Anterior cingulate cortex (tissue), 58 donors: ENCODE data around the gene ACER2.

Experiments
- DNase-seq, 58 donors: peaks; one replicate each; lab custom pipeline; 2025; lab: John Stamatoyannopoulos, UW

Gene ACER2

DNA sequence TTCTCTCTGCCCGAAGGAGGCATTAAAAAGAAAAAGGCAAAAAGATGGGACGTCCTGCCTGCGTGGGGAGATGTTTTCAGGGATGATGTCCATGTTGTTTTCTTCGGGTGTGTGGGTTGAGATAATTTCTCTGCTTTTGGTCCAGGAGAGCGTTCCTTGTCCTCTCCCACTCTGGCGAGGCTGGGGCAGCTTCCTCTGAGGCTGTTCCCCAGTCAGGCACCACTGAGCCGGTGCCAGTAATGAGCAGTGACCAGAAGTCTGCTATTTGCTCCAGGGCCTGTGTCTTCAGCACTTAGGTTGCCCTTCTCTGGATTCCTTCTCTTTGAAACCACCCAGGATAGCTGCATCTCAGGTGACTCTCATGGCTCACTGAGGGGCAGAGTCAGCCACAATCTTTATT, 71.5 kb downstream of the ACER2 start:
- no peak for DNase-seq

DNA sequence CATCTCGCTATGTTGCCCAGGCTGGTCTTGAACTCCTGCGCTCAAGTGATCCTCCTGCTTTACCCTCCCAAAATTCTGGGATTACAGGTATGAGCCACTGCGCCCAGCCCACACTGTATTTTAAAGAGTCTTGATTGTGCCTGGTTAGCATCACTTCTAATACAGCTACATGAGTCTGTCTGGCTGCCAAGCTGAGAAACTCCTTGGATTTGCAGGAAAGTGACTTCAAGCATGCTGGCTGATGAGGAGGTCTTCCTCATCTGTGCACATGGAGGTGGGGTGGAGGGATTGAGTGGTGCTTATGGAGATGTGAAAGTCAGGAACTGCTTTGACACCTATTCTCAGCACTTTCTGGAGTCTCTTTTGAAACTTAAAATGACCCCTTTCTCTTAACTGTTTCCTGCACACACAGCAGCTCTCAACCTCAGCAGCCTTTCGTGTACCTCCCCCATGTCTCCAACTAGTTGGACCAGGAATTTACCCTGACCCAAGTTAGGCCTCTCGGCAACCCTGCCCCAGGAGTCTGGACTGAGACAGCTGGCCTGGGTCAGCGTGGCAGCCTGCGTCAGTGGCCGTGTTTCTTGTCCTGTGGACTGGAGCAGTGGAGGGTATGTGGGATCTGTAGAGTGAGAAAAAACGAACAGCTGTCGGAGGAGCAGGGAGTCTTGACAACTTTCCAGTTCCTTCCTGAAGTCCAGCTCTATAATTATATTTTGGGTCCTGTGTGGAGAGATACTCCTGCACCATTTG, 72.5 kb downstream of the ACER2 start:
- DNase-seq, result peak in 9 of 58 donors; percentile 11 to 58 (median 19)

DNA sequence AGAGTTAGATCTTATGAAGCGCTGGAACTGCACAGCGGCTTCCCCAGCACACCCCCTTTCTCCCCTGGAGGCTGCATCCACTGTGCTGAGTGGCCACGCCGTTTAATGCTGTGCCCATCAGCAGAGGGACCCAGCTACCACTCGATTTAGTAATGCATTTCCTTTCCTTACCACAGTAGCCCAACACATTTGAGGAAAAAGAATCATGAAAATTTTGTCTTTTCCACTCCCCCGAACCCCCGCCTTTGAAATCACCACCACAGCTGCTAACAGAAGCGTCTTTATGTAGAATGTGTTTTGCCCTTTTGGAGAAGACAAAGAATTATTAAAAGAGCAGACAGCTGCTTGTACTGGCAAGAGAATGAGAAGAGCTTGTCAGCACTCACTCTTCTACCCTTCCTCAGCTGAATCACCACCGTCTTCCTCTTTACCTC, 73.2 kb downstream of the ACER2 start:
- peak in 50 of 58 donors; percentile 8 to 92 (median 58) for DNase-seq

DNA sequence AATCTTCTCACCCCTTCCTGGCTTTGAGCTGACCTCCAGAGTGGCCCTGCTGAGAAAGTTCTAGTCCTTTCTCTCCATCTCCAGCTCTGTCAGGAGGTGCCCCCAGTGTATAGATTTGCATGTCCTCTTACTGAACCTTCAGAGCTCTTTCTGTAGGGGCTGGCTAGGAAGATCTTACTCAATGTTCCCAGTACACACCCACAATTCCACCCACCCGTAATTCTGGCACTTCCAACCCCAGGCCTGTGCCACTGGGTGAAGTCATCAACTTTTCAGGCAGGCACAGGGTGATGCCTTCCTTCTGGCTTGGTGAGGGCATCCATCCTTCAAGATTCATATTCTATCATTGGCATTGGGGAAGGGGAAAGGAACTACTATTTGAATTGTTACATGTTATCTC, 75.9 kb downstream of the ACER2 start:
- DNase-seq, result no peak

DNA sequence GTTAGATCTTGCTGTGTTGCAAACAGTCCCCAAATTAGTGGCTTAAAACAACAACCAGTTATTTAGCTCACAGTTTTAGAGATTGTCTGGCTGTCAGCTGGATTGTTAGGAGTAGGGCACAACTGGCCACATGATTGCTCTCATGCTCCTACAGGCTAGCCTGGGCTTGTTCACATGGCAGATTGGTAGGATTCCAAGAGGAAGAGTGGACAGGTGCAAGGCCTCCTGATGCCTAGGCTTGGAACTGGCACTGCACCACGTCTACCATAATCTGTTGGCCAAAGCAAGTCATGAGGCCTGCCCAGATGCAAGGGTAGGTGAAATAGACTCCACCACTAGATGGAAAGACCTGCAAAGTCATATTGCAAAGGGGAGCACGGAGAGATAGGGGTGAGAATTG, 76.4 kb downstream of the ACER2 start:
- no peak for DNase-seq

DNA sequence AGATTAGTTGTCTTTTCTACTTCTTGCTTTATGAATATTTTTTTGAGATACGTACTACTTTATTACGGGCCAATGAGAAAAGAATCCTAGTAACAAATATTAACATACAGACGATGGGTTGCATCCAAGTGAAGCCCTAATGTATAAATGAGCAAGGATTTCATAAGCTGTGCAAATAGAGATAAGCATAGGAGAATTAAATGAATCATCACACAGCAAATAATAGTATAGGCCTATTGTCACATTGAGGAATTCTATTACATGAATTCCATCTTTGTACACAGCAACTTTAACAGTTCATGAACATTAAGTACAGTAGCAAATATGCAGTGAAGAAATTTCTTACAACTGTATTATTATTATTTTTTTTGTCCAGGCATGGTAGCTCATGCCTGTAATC, 78.0 kb downstream of the ACER2 start:
- DNase-seq, result no peak

DNA sequence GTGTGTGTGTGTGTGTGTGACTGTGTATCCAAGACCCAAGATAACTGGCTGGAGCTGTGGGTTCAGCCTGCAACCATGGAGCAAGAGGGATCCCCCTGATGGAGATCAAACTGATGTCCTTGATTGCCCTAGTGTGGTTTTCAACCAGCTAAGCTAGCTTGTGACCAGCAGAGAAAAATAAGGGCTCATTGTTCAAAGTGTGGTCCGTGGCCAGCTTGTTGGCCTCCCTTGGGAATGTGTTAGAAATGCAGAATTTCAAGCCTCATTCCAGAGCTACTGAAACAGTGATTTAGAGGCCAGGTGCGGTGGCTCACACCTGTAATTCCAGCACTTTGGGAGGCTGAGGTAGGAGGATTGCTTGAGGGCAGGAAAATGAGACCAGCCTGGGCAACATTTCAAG, 79.9 kb downstream of the ACER2 start:
- peak in 35 of 58 donors; percentile 10 to 88 (median 50) for DNase-seq

DNA sequence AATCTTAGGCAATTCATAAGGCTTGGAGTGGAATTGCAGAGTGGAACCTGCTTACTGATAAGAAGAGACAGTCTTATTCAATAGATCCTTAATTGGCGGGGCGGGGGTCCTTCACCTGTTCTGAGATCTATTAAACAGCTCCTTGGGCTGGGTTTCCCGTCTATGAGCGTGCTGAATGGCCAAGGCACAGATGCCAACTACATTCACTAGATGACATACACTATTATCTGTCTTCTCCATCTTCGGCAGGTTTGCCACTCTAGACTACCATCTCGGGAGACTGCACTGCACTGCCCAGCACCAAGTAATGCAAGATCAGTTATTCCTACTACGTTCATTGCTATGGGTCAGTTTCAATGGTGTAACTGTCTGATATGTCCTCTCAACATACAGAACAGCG, 81.5 kb downstream of the ACER2 start:
- no peak for DNase-seq

DNA sequence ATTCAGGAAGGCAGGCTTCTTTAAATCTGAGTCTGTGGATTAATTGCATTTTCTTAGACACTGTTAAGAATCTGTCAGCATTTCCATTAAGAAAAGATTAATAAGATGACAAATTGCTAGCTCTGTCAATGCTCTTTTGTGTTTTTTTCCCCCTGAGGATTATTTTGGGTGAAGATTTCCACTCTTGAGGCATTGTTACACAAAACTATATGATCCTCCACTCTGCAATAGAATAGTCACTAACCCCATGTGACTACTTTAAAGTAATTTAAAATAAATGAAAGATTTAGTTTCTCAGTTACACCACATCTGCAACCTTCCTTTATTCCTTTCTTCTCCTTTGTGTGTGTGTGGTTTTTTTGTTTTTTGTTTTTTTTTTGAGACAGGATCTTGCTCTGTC, 82.0 kb downstream of the ACER2 start:
- no peak for DNase-seq

DNA sequence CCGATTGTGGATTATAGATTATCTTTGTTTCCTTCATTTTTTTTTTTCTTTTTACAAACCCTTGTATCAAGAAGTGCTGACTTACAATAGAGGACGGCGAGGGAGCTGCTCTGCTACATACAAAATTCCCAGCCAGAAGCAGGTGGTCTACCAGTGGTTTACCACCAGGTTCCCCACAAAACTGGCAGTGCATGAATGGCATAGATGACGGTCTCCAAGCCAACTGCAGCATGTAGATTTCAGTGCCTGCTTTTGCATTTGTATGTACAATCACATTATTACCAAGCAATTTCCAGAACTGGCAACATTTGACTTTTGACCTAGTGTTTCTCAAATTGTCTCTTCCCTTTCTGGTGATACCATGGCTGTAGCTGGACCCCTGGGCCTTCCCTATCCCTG, 84.0 kb downstream of the ACER2 start:
- peak in 1 of 58 donors; percentile 60 for DNase-seq

DNA sequence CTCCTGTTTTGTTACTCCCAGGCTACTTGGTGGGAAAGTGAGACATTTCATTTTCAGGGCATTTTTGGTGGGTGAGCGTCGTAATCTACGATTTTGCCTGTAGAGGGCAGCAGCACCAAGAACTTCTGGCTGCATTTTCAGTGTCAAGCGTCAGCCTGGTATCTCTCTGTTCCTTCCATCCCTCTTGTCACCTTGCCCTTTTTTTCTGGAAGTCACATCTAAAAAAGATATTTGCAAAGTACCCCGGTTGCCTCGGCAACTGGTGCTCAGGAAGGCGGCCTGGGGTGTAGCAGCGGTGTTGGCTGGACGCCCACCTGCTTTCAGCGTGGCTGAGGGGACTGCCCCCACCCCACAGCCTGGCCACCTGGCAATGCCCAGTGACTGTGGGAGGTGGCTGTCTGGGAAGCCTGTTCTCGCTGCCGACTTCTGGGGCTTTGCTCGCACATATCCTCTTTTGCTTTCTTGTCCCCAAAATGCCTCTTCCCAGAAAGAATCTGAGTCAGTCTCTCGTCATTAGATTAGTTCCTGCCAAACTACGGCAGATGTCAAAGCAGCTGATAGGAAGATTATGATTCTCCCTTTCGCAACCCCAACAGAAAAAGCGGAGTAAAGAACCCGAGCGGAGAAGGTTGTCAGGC, 84.5 kb downstream of the ACER2 start:
- DNase-seq, result peak in 54 of 58 donors; percentile 36 to 92 (median 74)

DNA sequence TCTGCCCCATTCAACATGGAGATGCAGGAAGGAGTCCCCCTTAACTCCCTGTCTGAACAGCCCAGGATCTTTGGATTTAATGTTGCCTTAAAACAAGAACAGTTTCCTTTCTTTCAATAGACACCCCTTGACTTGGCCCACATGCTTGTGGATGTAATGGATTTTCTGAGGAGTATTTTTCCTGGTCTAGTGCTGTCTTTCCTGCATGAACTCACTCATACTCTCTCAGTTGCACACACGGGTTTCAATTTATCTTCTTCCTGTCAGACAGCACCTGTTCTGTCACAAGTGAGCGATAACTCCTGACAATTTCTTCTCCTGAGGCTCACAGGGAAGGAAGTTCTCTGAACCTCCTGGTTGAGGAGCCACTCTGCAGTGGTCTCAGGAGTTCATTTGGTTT, 85.1 kb downstream of the ACER2 start:
- no peak for DNase-seq

DNA sequence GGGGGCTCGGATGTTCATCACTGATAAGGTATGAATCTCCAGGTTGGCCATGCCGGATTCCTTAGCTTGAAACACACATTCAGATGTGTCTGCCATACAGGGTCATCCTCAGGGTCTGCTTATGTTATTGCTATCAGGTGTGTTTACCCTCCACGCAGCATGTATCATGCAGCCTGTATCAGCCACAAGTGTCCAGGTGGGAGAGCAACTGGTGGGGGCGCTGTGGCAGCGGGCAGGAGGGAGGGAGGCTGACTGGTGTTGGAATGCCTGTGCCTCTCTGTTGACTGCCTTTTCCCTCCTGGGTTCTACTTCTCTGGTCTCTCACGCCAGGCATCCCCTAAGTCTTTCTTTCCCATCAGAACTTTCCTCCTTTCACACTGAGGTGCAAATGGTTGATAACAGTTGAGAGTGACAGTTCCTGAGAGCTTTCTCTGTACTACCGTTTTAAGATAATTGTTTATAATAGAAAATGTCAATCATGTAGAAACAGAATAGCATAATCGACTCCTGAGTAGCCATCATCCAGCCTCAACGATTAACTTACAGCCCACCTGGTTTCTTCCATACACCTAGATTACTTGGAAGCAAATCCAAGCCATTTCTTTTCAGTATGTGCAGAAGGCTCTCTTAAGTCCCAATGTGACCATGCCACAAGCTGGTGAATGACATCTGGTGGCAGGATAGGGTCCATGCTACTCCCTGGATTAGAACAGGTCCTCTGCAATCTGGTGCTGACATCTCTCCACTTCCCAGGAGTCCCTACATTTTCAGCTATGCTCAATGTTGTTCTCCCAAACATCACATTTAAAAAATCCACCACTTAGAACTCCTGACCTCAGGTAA, 86.6 kb downstream of the ACER2 start:
- DNase-seq, result no peak

DNA sequence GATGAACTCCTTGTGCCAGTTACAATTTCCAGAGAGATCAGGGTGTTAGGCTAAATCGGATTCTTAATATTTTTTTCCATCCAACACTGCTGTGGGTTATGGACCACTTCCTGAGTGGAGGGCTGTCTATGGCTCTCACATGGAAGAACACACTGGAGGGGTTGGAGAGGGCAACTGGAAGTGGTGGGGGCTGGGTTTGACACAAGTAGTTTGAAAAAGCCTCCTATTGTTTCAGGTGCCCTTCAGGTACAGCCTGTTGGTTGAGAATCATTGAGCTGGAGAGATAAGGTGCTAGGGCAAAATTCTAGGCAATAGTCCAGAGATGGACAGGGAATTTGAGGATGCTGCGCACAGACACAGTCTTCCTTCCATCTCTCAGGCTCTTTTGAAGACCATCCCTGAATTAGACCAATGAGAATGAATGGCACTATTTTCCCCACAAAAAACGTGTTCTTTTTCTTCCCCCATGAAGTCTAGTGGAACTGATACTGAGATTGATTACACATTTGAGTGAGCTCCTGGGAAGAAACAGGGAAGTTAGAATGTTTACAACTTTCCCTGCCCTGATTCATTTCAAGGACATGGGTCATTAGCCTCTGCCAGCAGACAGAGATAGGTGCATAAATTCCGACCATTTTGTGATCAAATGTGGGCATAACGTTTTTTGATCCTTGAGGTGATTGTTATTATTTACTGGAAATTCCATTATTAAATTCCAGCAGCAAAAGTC, 87.7 kb downstream of the ACER2 start:
- DNase-seq, result no peak

DNA sequence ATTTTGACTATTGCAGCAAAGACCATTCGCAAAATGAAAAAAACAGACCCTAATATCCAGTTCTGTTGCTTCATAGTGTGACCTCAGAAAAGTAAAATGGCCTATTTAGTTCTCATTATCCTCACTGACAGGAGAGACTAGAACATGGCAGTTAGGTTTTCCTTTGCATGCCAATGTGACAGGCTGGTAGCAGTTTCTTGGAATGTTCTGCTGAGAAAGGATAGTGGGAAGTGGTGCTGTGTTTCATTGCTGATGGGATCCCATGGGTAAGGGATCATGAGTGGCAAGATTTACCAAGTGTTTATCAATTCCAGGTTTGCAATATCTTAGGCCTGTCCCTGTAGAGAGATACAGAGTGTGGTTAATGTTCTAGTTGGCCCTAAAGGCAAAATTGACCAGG, 88.5 kb downstream of the ACER2 start:
- DNase-seq, result no peak

DNA sequence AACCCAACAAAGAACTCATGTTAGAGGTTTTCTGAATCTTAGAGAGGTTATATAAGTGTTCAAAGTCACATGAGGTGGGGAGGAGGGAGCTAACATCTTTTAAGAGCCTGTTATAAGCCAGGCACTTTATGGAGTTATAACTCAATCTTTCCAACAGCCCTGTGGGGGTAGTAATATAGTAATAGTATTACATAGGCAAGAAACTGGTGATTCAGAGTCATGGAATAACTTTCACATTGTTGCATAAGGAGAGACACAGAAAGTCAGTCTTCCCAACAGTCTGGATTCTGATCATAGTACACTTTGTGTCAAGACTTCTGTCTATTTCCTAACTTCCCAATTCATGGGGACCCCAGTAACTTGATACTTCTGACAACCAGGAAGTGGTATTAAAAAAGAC, 89.2 kb downstream of the ACER2 start:
- DNase-seq, result no peak
